Brain microvascular endothelial cell (primary cell): ENCODE data around the gene WHAMM.

Source experiments
- DNase-seq: peaks from one replicate; pipeline ENCODE4 v3.0.0-alpha.2; 2020
- H3K27ac ChIP-seq: fragments of 250-450 bp; sonication (Bioruptor Pico); 2 replicates; pipeline ENCODE4 v1.5.1; 2020; ENCODE audit warnings: mild to moderate bottlenecking, moderate library complexity
- H3K27me3 ChIP-seq: fragments of 250-450 bp; sonication (Bioruptor Pico); replicated peaks from 2 replicates; pipeline ENCODE4 v1.5.1; 2020; ENCODE audit warnings: mild to moderate bottlenecking
- H3K36me3 ChIP-seq: fragments of 250-450 bp; sonication (Bioruptor Pico); replicated peaks from 2 replicates; pipeline ENCODE4 v1.5.1; 2020; ENCODE audit warnings: mild to moderate bottlenecking
- H3K4me3 ChIP-seq: 2 replicates; pipeline ENCODE4 v1.5.1; 2011; ENCODE audit warnings: low read depth, mild to moderate bottlenecking, control low read depth, low read length, moderate library complexity
- CTCF ChIP-seq: IDR thresholded peaks from 2 replicates; pipeline ENCODE4 v1.5.1; 2011; ENCODE audit warnings: low read depth, mild to moderate bottlenecking, moderate library complexity, low read length, control low read depth, inconsistent platforms; ENCODE audit errors: missing control alignments
- in situ Hi-C: cut with HindIII; loops from 2 replicates; pipeline ENCODE4 v1.10.0; 2017; ENCODE audit warnings: low sequenced_read_pairs, low pct_ligation_motif_present

WHAMM gene

GRCh38 chr15:82846621-82847020 is 37.2 kb downstream of the WHAMM start:
- TF ChIP-seq CTCF = no peak
- Histone ChIP-seq H3K36me3 (no peaks in the 10 kb centered on the region), H3K4me3 (no peak overlapping the region), H3K27me3 (no peaks in the 10 kb centered on the region), H3K27ac (no peak overlapping the region)
- in situ Hi-C loops = no loop called here
- no peak for DNase-seq

- Histone ChIP-seq H3K36me3 (no peaks in the 10 kb centered on the region), H3K27me3 (no peaks in the 10 kb centered on the region), H3K27ac (no peak overlapping the region), H3K4me3 (no peak overlapping the region)
- DNase-seq = no peak
- no peak for TF ChIP-seq CTCF
- in situ Hi-C loops = no loop called here
Measured at GRCh38 chr15:82847703-82848102, 38.3 kb downstream of the WHAMM start.

GRCh38 chr15:82848241-82848993 is 39.0 kb downstream of the WHAMM start:
- Histone ChIP-seq H3K36me3 (no peaks in the 10 kb centered on the region), H3K4me3 (no peak overlapping the region), H3K27me3 (no peaks in the 10 kb centered on the region), H3K27ac (no peak overlapping the region)
- no peak for DNase-seq
- no peak for TF ChIP-seq CTCF
- in situ Hi-C loops = no loop called here

- H3K27me3 ChIP-seq = no peaks in the 10 kb centered on the region
- H3K4me3 ChIP-seq = no peak overlapping the region
- DNase-seq = peak; percentile 60
- no peaks in the 10 kb centered on the region for H3K36me3 ChIP-seq
- peak; percentile 87 for TF ChIP-seq CTCF
- no peak overlapping the region for H3K27ac ChIP-seq
- in situ Hi-C loops = no loop called here
Measured at GRCh38 chr15:82849556-82850512, 40.4 kb downstream of the WHAMM start.

GRCh38 chr15:82850731-82851130 is 41.3 kb downstream of the WHAMM start:
- no peaks in the 10 kb centered on the region for H3K36me3 ChIP-seq
- no peak overlapping the region for H3K27ac ChIP-seq
- no peak overlapping the region for H3K4me3 ChIP-seq
- no peak for TF ChIP-seq CTCF
- in situ Hi-C loops = no loop called here
- H3K27me3 ChIP-seq = no peaks in the 10 kb centered on the region
- DNase-seq = no peak
